HCEC 1CT (cell line): ENCODE results near the gene CUX1.

ENCODE experiments used
- DNase-seq: peaks from one replicate; pipeline ENCODE4 v3.0.0-alpha.2; 2017

Gene CUX1

GRCh38 chr7:102193806-102194205, 376.4 kb downstream of the CUX1 start:
- peak; percentile 2 for DNase-seq

GRCh38 chr7:102195361-102195760, 377.9 kb downstream of the CUX1 start:
- DNase-seq, result no peak

GRCh38 chr7:102196028-102196427, 378.6 kb downstream of the CUX1 start:
- no peak for DNase-seq

- DNase-seq, result no peak
These were observed 379.7 kb downstream of the CUX1 start for GRCh38 chr7:102197161-102197560.

- DNase-seq, result no peak
These were observed 380.2 kb downstream of the CUX1 start for GRCh38 chr7:102197599-102197998.

- DNase-seq, result no peak
These were observed 381.1 kb downstream of the CUX1 start for GRCh38 chr7:102198417-102198956.

GRCh38 chr7:102201576-102201975, 384.1 kb downstream of the CUX1 start:
- no peak for DNase-seq

- DNase-seq, result no peak
These were observed 385.1 kb downstream of the CUX1 start for GRCh38 chr7:102202556-102202955.

GRCh38 chr7:102203218-102203617, 385.8 kb downstream of the CUX1 start:
- no peak for DNase-seq

GRCh38 chr7:102204212-102204611, 386.8 kb downstream of the CUX1 start:
- no peak for DNase-seq

GRCh38 chr7:102205915-102206314, 388.5 kb downstream of the CUX1 start:
- no peak for DNase-seq

- no peak for DNase-seq
These were observed 391.4 kb downstream of the CUX1 start for GRCh38 chr7:102208826-102209225.

- DNase-seq, result no peak
These were observed 393.4 kb downstream of the CUX1 start for GRCh38 chr7:102210787-102211186.

- DNase-seq, result no peak
These were observed 394.4 kb downstream of the CUX1 start for GRCh38 chr7:102211590-102212550.

- DNase-seq, result no peak
These were observed 397.1 kb downstream of the CUX1 start for GRCh38 chr7:102214477-102215072.

- DNase-seq, result no peak
These were observed 397.8 kb downstream of the CUX1 start for GRCh38 chr7:102215256-102215655.

GRCh38 chr7:102215711-102216110, 398.3 kb downstream of the CUX1 start:
- DNase-seq, result no peak

- DNase-seq, result no peak
These were observed 399.3 kb downstream of the CUX1 start for GRCh38 chr7:102216573-102217314.

- DNase-seq, result no peak
These were observed 402.9 kb downstream of the CUX1 start for GRCh38 chr7:102220229-102220850.

GRCh38 chr7:102220960-102221800, 403.8 kb downstream of the CUX1 start:
- DNase-seq, result peak; percentile 40

- DNase-seq, result no peak
These were observed 404.5 kb downstream of the CUX1 start for GRCh38 chr7:102221961-102222360.

- DNase-seq, result no peak
These were observed 405.0 kb downstream of the CUX1 start for GRCh38 chr7:102222445-102222844.
